MM.1S (cell line): ENCODE data around the gene FGF14.

Experiments used
- DNase-seq: peaks from one replicate; pipeline ENCODE4 v3.0.0-alpha.2; 2015
- H2AFZ ChIP-seq: fragments of 300-600 bp; sonication (generic); 2 replicates; pipeline ENCODE4 v1.6.0; 2016; ENCODE audit warnings: antibody characterized with exemption, low read length
- H3F3A ChIP-seq: fragments of 300-600 bp; sonication (generic); 2 replicates; pipeline ENCODE4 v1.6.1; 2016; ENCODE audit warnings: mild to moderate bottlenecking, antibody characterized with exemption, low read length, moderate library complexity, mixed read lengths; ENCODE audit not compliant: insufficient read depth
- H3K27ac ChIP-seq: fragments of 300-600 bp; sonication (generic); 2 replicates; pipeline ENCODE4 v1.5.1; 2016; ENCODE audit warnings: mild to moderate bottlenecking, low read length
- H3K27me3 ChIP-seq: fragments of 300-600 bp; sonication (generic); replicated peaks from 2 replicates; pipeline ENCODE4 v1.6.0; 2016; ENCODE audit warnings: low read length; ENCODE audit not compliant: insufficient read depth
- H3K36me3 ChIP-seq: fragments of 300-600 bp; sonication (generic); replicated peaks from 2 replicates; pipeline ENCODE4 v1.6.1; 2016; ENCODE audit warnings: mild to moderate bottlenecking, low read length, mixed read lengths; ENCODE audit not compliant: insufficient read depth
- H3K4me1 ChIP-seq: fragments of 300-600 bp; sonication (generic); 2 replicates; pipeline ENCODE4 v1.6.1; 2016; ENCODE audit warnings: low read length, mixed read lengths
- H3K4me2 ChIP-seq: fragments of 300-600 bp; sonication (generic); 2 replicates; pipeline ENCODE4 v1.6.0; 2016; ENCODE audit warnings: low read depth, low read length
- H3K4me3 ChIP-seq: fragments of 300-600 bp; sonication (generic); 2 replicates; pipeline ENCODE4 v1.5.1; 2016; ENCODE audit warnings: low read length, mixed read lengths
- H3K79me2 ChIP-seq: fragments of 300-600 bp; sonication (generic); 2 replicates; pipeline ENCODE4 v1.6.1; 2016; ENCODE audit warnings: mixed run types, low read length, mixed read lengths
- H3K9ac ChIP-seq: fragments of 300-600 bp; sonication (generic); 2 replicates; pipeline ENCODE4 v1.6.1; 2016; ENCODE audit warnings: low read length, mixed read lengths
- H3K9me2 ChIP-seq: fragments of 300-600 bp; sonication (generic); replicated peaks from 2 replicates; pipeline ENCODE4 v1.6.1; 2016; ENCODE audit warnings: mild to moderate bottlenecking, low read length, mixed read lengths; ENCODE audit not compliant: insufficient read depth
- H3K9me3 ChIP-seq: fragments of 300-600 bp; sonication (generic); replicated peaks from 2 replicates; pipeline ENCODE4 v1.6.1; 2016; ENCODE audit warnings: mild to moderate bottlenecking, low read length, mixed read lengths; ENCODE audit not compliant: insufficient read depth
- H4K20me1 ChIP-seq: fragments of 300-600 bp; sonication (generic); 2 replicates; pipeline ENCODE4 v1.6.1; 2016; ENCODE audit warnings: mild to moderate bottlenecking, low read length, moderate library complexity, mixed read lengths; ENCODE audit not compliant: insufficient read depth
- CTCF ChIP-seq: fragments of 300-600 bp; sonication (generic); IDR thresholded peaks from 2 replicates; pipeline ENCODE4 v1.5.1; 2016; ENCODE audit warnings: antibody characterized with exemption, low read length, mixed read lengths
- EZH2 ChIP-seq: fragments of 300-600 bp; sonication (generic); optimal IDR thresholded peaks from 2 replicates; pipeline ENCODE3; 2017; ENCODE audit warnings: low read depth, mild to moderate bottlenecking, antibody characterized with exemption, low read length, mixed read lengths
- EZH2phosphoT487 ChIP-seq: fragments of 300-600 bp; sonication (generic); IDR thresholded peaks from 2 replicates; pipeline ENCODE4 v1.6.1; 2018; ENCODE audit warnings: antibody characterized with exemption, low read length

The FGF14 gene

GRCh38 chr13:102177431-102177830 lies 224.4 kb downstream of the FGF14 start:
- no peaks in the 10 kb centered on the region for H3K79me2 ChIP-seq
- no peak overlapping the region for H3K9ac ChIP-seq
- H3K27ac ChIP-seq, result no peak overlapping the region
- no peaks in the 10 kb centered on the region for H3K9me3 ChIP-seq
- H3K4me3 ChIP-seq, result no peak overlapping the region
- TF ChIP-seq CTCF (no peak), EZH2 (no peak), EZH2phosphoT487 (no peak)
- H3K4me1 ChIP-seq, result no peaks in the 10 kb centered on the region
- H3K4me2 ChIP-seq, result no peak overlapping the region
- no peaks in the 10 kb centered on the region for H3F3A ChIP-seq
- no peaks in the 10 kb centered on the region for H3K9me2 ChIP-seq
- H3K36me3 ChIP-seq, result no peaks in the 10 kb centered on the region
- no peaks in the 10 kb centered on the region for H4K20me1 ChIP-seq
- no peak overlapping the region for H2AFZ ChIP-seq
- H3K27me3 ChIP-seq, result no peaks in the 10 kb centered on the region
- no peak for DNase-seq

- TF ChIP-seq EZH2, result no peak
- no peak for TF ChIP-seq EZH2phosphoT487
- TF ChIP-seq CTCF, result no peak
- no peaks in the 10 kb centered on the region for H3K27me3 ChIP-seq
- no peaks in the 10 kb centered on the region for H3K4me1 ChIP-seq
- H3K4me3 ChIP-seq, result no peak overlapping the region
- H3F3A ChIP-seq, result no peaks in the 10 kb centered on the region
- H2AFZ ChIP-seq, result no peak overlapping the region
- no peak for DNase-seq
- H3K79me2 ChIP-seq, result no peaks in the 10 kb centered on the region
- H3K4me2 ChIP-seq, result no peak overlapping the region
- no peaks in the 10 kb centered on the region for H3K9me3 ChIP-seq
- H4K20me1 ChIP-seq, result no peaks in the 10 kb centered on the region
- H3K9ac ChIP-seq, result no peak overlapping the region
- no peaks in the 10 kb centered on the region for H3K36me3 ChIP-seq
- no peak overlapping the region for H3K27ac ChIP-seq
- H3K9me2 ChIP-seq, result no peaks in the 10 kb centered on the region
Measured at GRCh38 chr13:102176846-102177245, 225.0 kb downstream of the FGF14 start.

GRCh38 chr13:102172406-102172805 lies 229.4 kb downstream of the FGF14 start:
- TF ChIP-seq EZH2 (no peak), EZH2phosphoT487 (no peak), CTCF (no peak)
- Histone ChIP-seq H3K9me3 (no peaks in the 10 kb centered on the region), H3K9ac (no peak overlapping the region), H3K36me3 (no peaks in the 10 kb centered on the region), H4K20me1 (no peaks in the 10 kb centered on the region), H3K27ac (no peak overlapping the region), H3K4me1 (no peaks in the 10 kb centered on the region), H3K4me2 (no peak overlapping the region), H2AFZ (no peak overlapping the region), H3K79me2 (no peaks in the 10 kb centered on the region), H3K4me3 (no peak overlapping the region), H3F3A (no peaks in the 10 kb centered on the region), H3K27me3 (no peaks in the 10 kb centered on the region), H3K9me2 (no peaks in the 10 kb centered on the region)
- no peak for DNase-seq
